AML-193 (cell line): ENCODE results near the gene DCK.
"Not testable (repeated sequence)": the region's sequence is repeated elsewhere in the genome, so short reads cannot be mapped to it uniquely, and the experiment has no call there.

Experiments used
- DNase-seq, 2 experiments: peaks; one replicate each; lab custom pipeline; 2025; lab: John Stamatoyannopoulos, UW

Gene DCK

DNA sequence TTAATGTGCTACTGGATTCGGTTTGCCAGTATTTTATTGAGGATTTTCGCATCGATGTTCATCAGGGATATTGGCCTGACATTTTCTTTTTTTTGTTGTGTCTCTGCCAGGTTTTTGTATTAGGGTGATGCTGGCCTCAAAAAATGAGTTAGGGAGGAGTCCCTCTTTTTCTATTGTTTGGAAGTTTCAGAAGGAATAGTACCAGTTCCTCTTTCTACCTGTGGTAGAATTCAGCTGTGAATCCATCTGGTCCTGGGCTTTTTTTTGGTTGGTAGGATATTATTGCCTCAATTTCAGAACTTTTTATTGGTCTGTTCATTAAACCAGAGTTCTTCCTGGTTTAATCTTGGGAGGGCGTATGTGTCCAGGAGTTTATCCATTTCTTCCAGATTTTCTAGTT is 7.9 kb downstream of the DCK start:
- not testable (repeated sequence) for DNase-seq

DNA sequence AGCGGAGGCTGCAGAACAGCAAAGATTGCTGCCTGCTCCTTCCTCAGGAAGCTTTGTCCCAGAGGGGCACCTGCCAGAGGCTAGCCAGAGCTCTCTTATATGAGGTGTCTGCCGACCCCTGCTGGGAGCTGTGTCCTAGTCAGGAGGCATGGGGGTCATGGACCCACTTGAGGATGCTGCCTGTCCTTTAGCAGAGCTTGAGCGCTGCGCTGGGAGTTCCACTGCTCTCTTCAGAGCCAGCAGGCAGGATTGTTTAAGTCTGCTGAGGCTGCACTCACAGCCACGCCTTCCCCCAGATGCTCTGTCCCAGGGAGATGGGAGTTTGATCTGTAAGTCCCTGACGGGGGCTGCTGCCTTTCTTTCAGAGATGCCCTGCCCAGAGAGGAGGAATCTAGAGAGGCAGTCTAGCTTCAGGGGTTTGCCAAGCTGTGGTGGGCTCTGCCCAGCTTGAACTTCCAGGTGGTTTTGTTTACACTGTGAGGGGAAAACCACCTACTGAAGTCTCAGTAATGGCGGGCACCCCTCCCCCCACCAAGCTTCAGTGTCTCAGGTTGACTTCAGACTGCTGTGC is 10.9 kb downstream of the DCK start:
- no peak for DNase-seq

DNA sequence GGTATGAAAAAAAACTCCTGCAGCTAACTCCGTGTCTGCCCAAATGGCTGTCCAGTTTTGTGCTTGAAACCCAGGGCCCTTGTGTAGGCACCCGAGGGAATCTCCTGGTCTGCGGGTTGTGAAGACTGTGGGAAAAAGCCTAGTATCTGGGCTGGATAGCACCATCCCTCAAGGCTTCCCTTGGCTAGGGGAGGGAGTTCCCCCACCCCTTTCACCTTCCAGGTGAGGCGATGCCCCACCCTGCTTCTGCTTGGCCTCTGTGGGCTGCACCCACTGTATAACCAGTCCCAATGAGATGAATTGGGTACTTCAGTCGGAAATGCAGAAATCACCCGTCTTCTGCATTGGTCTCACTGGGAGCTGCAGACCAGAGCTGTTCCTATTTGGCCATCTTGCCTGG is 11.6 kb downstream of the DCK start:
- DNase-seq, result not testable (repeated sequence)

DNA sequence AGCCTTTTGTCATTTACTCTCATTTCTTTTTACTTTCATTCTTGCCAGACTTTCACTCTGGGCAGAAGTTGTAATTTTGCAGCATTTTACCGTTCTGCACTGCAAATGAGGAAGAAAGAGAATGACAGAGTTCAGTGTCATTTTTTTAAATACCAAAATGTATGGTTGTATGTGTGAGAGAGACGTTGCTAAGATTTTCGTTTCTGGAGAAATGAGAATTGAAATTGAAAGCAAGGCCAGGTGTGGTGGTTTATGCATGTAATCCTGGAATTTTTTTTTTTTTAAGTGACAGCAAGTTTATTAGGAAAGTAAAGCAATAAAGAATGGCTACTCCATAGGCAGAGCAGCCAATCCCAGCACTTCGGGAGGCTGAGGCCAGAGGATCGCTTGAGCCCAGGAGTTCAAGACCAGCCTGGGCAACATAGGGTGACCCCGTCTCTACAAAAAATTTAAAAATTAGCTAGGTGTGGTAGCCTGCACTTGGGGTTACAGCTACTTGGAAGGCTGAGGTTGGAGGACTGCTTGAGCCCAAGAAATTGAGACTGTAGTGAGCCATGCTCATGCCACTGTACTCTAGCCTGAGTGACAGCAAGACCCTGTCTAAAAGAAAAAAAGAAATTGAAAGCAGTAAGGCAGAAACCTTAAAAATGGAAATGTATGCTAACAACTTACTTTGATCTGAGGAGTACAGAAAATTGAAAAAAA is 12.9 kb downstream of the DCK start:
- no peak for DNase-seq

DNA sequence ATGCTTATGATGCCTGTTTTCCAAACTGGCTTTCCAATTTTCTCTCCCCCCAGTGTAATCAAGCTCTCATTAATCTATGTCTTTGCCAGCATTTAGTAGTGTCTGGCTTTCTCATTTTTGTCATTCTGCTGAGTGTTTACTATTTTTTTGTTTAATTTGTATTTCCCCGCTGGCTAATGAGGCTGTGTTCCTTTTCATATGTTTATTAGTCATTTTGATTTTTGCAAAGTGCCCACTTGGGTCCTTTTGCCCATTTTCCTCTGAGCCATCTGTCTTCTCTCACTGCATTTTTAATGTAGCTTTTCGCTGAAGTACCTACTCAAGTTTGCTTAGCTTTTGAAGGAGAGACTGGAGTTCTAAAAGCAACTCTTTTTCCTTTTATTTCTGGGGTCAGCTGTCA is 14.7 kb downstream of the DCK start:
- no peak for DNase-seq

DNA sequence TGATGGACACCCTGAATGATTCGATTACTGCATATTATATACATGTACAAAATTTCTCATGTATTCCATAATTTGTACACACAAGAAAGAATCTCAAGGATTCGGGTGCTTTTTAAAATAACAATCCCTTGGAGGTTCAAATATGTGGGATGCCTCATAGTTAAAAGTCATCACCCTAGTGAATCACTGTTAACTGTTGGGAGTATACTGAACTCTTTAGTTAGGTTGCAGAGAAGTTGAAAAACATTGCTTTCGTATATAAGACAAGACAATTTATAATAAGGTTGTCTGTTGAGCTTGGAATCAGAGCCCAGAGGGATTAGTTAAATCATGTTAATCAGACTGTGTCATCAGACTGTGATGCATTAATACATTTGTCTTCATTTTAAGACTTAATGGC is 15.6 kb downstream of the DCK start:
- no peak for DNase-seq

DNA sequence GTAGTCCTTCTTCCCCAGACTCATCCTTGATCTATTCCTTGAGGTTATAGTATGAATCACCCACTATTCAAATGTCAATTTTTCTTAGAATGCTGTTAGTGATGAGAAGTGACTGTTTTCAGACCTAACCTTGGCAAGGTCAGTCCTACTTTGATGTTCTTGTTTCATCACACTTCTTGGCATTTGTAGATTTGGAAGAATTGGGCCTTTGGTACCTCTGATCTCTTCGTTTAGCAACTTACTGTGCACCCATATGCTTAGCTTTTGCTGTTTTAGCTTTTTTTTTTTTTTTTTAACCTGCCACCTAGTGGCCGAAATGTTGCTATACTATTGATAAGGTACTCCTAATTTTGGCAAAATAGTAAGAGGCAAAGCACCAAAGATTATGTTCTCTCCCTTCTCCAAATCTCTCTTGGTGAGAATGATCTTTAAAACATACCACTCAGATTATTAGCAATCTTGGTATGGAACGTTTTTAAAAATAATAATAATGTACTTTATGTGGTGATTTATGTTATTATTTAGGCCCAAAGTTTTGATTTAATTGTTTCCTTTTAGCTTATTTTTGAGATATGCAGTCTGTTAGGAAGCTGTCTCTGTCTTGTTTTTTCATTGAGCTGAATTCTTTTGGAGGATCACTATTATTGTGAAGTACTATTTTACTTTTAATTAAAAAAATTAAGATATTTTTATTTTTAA is 16.6 kb downstream of the DCK start:
- DNase-seq, result peak in 1 of 2 experiments; percentile 18

DNA sequence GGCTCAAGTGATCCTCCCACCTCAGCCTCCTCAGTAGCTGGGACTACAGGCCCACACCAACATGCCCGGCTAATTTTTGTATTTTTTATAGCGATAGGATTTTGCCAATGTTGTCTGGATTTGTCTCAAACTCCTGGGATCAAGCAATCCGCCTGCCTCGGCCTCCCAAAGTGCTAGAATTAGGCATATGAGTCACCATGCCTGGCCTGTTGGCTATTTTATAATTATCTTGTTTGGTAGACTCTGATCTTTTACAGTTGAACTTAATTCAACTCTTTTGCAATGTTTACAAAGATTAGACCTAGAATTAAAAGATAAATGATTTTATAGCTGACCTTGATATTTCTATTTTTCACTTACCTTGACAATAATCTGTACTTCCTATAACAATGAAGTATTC is 18.0 kb downstream of the DCK start:
- no peak for DNase-seq

DNA sequence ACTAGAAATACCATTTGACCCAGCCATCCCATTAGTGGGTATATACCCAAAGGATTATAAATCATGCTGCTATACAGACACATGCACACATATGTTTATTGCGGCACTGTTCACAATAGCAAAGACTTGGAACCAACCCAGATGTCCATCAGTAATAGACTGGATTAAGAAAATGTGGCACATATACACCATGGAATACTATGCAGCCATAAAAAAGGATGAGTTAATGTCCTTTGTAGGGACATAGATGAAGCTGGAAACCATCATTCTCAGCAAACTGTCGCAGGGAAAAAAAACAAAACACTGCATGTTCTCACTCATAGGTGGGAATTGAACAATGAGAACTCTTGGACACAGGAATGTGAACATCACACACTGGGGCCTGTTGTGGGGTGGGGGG is 23.9 kb downstream of the DCK start:
- not testable (repeated sequence) for DNase-seq

DNA sequence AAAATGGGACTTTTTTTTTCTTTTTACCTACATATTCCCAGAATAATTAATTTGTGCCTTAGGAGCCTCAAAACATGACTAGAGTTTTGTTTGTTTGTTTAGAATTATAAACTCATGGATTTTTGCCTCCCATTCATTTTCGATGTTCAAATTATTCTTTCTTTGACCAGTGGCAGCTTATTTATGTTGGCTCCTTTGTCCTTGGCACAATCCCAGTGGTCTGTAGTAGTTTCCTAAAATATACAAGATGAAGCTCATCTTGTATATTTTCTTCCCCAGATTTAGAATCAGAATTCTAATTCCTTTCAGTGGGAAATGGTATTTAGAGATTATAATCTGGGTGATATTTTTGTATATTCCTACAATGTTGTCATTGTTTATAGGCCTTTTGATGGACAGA is 27.2 kb downstream of the DCK start:
- DNase-seq, result no peak

DNA sequence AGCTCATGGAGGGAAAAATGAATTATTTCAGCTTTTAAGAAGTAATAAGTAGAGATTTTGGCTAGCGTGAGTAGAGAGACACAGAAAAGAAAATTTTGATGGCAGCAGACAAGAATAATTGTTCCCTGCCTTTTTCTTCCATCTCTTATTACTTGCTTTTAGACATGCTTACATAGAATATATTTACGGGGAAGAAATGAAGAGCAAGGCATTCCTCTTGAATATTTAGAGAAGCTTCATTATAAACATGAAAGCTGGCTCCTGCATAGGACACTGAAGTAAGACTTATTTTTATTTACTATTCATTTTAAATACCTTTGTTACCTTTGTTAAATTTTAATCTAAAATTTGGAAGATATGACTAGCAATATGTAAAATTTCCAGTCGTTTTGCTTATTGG is 32.2 kb downstream of the DCK start:
- DNase-seq, result no peak

DNA sequence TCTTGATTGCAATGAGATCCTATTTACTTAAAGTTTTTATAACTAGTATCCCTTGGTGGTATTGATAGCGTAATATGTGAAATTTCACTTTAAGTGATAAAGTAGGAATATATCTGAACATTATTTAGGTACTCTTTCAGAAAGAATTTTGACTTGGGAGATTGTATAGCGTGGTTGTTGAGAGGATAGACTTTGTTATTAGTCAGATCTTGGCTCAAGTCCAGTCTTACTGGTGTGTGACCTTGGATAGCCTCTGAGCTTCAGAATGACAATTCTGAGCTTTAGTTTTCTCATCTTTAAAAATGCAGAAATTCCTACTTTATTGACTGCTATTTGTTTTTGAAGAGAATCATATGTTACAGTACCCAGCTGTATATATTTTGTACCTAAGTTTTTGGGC is 32.6 kb downstream of the DCK start:
- no peak for DNase-seq

DNA sequence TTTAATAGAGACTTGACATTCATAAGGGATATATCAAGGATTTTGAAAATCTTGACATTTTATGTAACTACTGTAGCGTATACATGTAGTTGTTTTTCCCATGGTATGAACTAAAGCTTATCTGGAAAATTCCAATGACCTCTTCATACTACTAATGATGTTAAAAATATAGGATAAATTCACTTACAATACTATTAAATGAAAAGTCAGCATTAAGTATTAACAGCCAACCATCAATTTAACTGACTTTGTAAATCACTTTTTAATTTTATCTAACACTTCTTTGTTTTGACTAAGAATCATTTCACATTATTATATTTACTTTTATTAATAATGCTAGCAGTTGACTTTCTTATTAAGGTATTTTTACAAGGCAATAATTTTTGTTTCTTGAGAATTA is 34.2 kb downstream of the DCK start:
- DNase-seq, result no peak

DNA sequence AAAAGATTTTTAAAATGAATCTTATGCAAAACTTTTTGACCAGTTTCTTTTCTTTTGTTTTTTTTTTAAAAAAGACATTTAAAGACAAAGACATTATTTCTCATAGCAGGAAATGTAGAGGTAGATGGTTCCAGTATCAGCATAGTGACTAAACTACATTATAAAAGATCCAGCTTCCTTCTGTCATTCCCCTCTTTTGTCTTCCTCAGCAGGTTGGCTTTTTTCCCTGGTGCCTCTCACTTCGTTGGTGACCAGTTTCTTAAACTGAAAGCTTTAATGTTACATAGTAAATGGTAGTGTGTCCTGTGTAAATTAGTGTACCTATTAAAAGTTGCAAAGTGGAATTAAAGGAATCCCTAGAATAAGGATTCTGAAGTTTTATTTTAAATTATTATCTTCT is 36.1 kb downstream of the DCK start:
- no peak for DNase-seq

DNA sequence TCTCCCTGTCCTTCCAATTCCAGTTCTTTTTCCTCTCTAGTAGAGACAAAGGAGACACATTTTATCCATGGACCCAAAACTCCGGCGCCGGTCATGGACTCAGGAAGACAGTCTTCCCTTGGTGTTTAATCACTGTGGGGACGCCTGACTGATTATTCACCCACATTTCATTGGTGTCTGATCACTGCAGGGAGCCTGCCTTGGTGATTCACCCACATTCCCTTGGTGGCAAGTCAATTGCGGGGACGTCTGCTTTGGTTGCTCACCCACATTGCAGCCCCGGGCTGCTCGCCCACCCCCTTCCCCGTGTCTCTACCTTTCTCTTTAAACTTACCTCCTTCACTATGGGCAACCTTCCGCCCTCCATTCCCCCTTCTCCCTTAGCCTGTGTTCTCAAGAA is 38.7 kb downstream of the DCK start:
- DNase-seq, result not testable (repeated sequence)

DNA sequence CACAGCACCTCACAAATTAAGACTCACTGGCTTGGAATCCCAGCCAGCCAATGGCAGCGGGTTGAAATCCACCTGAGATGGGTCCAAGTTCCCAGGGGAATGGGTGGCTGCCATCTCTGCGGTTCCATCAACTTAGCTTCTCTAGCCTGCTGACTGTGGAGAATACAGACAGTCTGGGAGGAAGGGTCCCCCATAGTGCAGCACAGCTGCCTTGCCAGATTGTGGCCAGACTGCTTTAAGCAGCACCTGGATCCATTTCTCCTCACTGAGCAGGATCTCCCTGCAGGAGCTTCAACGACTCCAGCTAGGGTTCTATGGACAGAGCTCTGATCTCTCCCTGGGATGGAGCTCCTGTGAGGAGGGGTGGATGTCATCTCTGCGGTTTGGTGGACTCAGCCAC is 51.8 kb downstream of the DCK start:
- DNase-seq, result no peak

DNA sequence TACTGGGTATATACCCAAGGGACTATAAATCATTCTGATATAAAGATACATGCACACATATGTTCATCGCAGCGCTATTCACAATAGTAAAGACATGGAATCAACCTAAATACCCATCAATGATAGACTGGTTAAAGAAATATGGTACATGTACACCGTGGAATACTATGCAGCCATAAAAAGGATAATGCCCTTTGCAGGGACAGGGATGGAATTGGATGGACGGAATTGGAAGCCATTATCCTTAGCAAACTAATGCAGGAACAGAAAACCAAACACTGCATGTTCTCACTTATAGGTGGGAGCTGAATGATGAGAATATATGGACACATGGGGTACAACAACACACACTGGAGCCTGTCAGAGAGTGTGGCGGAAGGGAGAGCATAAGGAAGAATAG is 55.9 kb downstream of the DCK start:
- no peak for DNase-seq

DNA sequence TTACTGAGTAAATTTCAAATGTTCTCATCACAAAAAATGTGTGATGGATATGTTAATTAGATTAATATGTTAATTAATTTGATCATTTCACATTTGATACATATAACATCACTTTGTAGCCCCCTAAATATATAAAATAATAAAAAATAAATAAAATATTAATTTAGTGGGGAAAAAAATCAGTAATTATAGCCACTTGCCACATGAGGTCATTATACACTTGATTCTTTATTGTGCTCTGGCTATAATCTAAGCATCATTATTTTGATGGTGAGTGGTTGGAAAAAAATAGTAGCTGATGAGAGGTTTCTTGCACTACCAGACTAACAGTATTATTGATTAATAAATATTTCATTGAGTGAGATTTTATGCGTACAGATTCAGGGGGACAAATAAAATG is 57.4 kb downstream of the DCK start:
- peak in 1 of 2 experiments; percentile 16 for DNase-seq

DNA sequence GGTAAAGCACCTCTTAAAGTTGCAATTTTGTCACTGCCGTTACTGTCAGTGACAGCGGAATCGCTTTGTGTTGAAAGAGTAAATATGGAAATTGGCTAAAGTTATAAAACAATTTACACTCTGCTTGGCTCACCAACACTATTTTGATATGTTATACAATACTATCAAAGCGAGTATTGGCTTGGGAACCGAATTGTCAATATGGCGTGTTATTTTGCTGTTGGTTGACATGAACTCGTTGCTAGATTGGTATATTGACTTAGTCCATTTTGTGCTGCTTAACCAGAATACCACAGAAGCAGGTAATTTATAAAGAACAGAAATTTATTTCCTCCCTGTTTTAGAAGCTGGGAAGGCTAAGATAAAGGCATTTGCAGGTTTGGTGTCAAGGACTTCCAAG is 58.6 kb downstream of the DCK start:
- DNase-seq, result no peak

DNA sequence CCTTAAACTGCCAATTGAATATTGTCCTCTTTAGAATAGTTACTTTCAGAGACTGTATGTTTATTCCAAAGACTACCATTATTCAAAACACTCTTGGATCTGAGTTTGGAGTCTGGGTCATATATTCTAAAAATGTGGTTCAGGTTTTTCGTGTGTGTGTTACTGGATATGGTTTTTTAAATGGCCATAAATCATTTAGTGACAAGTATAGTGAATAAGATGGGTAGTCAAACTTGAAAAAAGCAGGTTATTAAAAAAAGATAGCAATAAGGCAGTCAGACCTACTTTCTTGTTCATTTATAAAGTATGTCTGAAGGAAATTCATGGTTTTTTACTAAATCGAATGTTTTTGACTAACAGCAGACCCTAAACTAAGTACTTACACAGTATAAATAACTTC is 59.3 kb downstream of the DCK start:
- no peak for DNase-seq

DNA sequence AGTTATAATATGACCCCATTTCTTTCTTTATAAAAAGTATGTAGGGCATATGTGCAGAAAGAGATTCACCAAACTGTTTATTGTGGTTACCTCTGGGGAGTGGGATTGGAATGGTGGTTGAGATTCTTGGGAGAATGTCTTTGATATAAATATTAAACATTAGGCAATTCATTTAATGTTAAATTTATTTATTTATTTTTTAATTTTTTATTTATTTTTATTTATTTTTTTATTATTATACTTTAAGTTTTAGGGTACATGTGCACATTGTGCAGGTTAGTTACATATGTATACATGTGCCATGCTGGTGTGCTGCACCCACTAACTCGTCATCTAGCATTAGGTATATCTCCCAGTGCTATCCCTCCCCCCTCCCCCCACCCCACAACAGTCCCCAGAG is 60.2 kb downstream of the DCK start:
- DNase-seq, result not testable (repeated sequence)

DNA sequence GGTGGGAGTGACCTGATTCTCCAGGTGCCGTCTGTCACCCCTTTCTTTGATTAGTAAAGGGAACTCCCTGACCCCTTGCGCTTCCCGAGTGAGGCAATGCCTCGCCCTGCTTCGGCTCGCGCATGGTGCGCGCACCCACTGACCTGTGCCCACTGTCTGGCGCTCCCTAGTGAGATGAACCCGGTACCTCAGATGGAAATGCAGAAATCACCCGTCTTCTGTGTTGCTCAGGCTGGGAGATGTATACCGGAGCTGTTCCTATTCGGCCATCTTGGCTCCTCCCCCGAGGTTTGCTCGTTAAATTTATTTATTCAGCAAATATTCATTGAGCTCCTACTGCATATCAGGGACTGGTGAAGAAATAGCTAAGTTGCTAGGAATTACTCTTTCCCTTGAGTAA is 66.1 kb downstream of the DCK start:
- not testable (repeated sequence) for DNase-seq

DNA sequence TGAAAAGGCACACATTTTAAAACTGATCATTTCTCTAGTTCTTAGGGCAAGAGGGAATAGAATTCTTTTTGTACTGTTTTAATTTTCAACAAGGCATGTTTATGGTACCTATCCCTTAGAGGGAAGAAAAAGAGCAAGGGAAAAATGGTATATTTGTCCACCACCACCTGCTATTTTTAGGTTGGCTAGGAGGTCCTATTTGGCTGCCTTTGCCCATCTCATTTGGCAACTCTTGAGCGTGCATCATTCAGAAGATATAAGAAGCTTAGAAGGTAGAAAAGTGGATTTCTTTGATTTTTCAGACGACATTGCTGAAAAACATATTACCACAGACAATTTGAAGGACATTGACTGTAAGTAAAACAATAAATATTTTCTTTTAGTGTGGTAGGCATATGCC is 69.0 kb downstream of the DCK start:
- DNase-seq, result no peak

DNA sequence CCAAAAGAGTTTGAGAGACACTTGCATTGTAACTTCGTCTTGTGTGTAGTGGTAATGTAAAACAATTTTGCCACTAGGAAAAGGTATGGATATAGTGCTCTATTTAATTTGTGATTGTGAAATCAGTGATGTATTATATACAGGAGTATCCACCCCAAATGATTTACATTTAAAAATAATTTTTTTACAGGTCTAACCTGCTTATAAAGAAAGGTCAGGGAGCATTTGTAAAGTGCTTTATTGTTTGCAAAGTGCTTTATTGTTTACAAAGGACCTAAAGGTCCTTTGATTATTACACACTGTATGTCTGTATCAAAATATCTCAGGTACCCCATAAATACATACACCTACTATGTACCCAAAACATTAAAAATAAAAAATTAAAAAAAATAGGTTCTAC is 70.3 kb downstream of the DCK start:
- DNase-seq, result no peak
